Measurements from ENCODE around the gene SLC25A25.

SLC25A25 gene

DNA sequence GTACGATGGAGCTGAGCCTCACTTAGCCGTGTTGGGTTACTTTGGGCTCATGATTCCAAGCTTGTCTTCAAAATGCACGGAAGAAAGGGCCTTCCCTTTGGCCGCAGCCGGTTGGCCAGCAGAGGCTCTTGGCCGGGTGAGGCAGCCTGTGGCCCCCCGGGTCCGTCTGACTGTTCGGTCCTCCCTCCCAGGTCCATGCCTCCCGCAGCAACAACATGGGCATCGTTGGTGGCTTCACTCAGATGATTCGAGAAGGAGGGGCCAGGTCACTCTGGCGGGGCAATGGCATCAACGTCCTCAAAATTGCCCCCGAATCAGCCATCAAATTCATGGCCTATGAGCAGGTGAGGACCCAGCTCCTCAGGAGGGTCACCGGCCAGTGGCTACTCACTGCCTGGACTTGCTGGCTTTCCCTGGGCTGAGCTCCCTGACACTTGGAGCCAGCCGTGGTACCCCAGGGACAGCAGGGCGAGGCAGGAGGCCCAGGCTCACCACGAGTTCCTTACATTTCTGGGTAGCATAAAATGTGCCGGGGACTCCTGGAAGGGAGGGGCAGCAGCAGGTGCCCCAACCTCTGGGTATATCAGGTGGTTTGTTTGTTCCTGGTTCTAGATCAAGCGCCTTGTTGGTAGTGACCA, 37.6 kb downstream of the SLC25A25 start:
- no peak overlapping the region for H3K4ac ChIP-seq (ENCODE audit: low read depth, low read length)
- H3K36me3 ChIP-seq (ENCODE audit: control insufficient read depth, insufficient read depth, low read length), result peaks cover 8% of the 10 kb centered on the region
- no peak overlapping the region for H2BK5ac ChIP-seq (ENCODE audit: low read length)
- no peak overlapping the region for H2BK120ac ChIP-seq (ENCODE audit: low read depth, low read length)
- no peak overlapping the region for H4K8ac ChIP-seq (ENCODE audit: low read depth, low read length)
- H3K56ac ChIP-seq (ENCODE audit: low read length), result no peak overlapping the region
- no peaks in the 10 kb centered on the region for H3K27me3 ChIP-seq (ENCODE audit: insufficient read depth, low read length, poor library complexity)
- no peak overlapping the region for H3K27ac ChIP-seq (ENCODE audit: low read depth, low read length)
- no CpG with 5 or more reads among the region's 21 CpGs for WGBS (ENCODE audit: extremely low coverage, insufficient coverage, low lambda C conversion rate)
- no peak overlapping the region for H3K9ac ChIP-seq (ENCODE audit: low read length)
- DNase-seq, result no peak
- H3K79me1 ChIP-seq (ENCODE audit: low read length), result peaks cover 5% of the 10 kb centered on the region
- H3K4me3 ChIP-seq (ENCODE audit: low read length), result no peak overlapping the region
- H2AK5ac ChIP-seq (ENCODE audit: low read length), result no peak overlapping the region
- no peak overlapping the region for H3K4me2 ChIP-seq (ENCODE audit: low read length)
- H3K23ac ChIP-seq (ENCODE audit: low read length), result no peak overlapping the region
- H3K79me2 ChIP-seq (ENCODE audit: control insufficient read depth, insufficient read depth, low read length), result no peaks in the 10 kb centered on the region
- no peaks in the 10 kb centered on the region for H3K4me1 ChIP-seq (ENCODE audit: control insufficient read depth, low read depth, low read length)
- H2BK15ac ChIP-seq (replicated peaks; ENCODE audit: low read depth), result no peak overlapping the region
- H3K18ac ChIP-seq (ENCODE audit: low read length), result no peak overlapping the region
- no peak overlapping the region for H4K5ac ChIP-seq (ENCODE audit: low read length)

GRCh38 chr9:128106181-128106939, 38.3 kb downstream of the SLC25A25 start:
- Histone ChIP-seq H3K4me3 (ENCODE audit: low read length) (no peak overlapping the region), H2BK120ac (ENCODE audit: low read depth, low read length) (no peak overlapping the region), H3K79me2 (ENCODE audit: control insufficient read depth, insufficient read depth, low read length) (no peaks in the 10 kb centered on the region), H4K8ac (ENCODE audit: low read depth, low read length) (no peak overlapping the region), H2BK5ac (ENCODE audit: low read length) (no peak overlapping the region), H3K4me2 (ENCODE audit: low read length) (no peak overlapping the region), H3K9ac (ENCODE audit: low read length) (no peak overlapping the region), H3K56ac (ENCODE audit: low read length) (no peak overlapping the region), H2AK5ac (ENCODE audit: low read length) (no peak overlapping the region), H4K5ac (ENCODE audit: low read length) (no peak overlapping the region), H3K27me3 (ENCODE audit: insufficient read depth, low read length, poor library complexity) (no peaks in the 10 kb centered on the region), H3K36me3 (ENCODE audit: control insufficient read depth, insufficient read depth, low read length) (peaks cover 6% of the 10 kb centered on the region), H3K4ac (ENCODE audit: low read depth, low read length) (no peak overlapping the region), H3K23ac (ENCODE audit: low read length) (no peak overlapping the region), H3K18ac (ENCODE audit: low read length) (no peak overlapping the region), H3K4me1 (ENCODE audit: control insufficient read depth, low read depth, low read length) (no peaks in the 10 kb centered on the region), H2BK15ac (replicated peaks; ENCODE audit: low read depth) (no peak overlapping the region), H3K27ac (ENCODE audit: low read depth, low read length) (no peak overlapping the region), H3K79me1 (ENCODE audit: low read length) (no peaks in the 10 kb centered on the region)
- no peak for DNase-seq
- no CpG with 5 or more reads among the region's 23 CpGs for WGBS (ENCODE audit: extremely low coverage, insufficient coverage, low lambda C conversion rate)

- Histone ChIP-seq H3K4me3 (ENCODE audit: low read length) (no peak overlapping the region), H3K4ac (ENCODE audit: low read depth, low read length) (no peak overlapping the region), H2BK15ac (replicated peaks; ENCODE audit: low read depth) (no peak overlapping the region), H4K8ac (ENCODE audit: low read depth, low read length) (no peak overlapping the region), H3K27ac (ENCODE audit: low read depth, low read length) (no peak overlapping the region), H3K4me1 (ENCODE audit: control insufficient read depth, low read depth, low read length) (no peaks in the 10 kb centered on the region), H3K56ac (ENCODE audit: low read length) (no peak overlapping the region), H3K36me3 (ENCODE audit: control insufficient read depth, insufficient read depth, low read length) (peaks cover 6% of the 10 kb centered on the region), H4K5ac (ENCODE audit: low read length) (no peak overlapping the region), H3K79me1 (ENCODE audit: low read length) (no peaks in the 10 kb centered on the region), H2BK5ac (ENCODE audit: low read length) (no peak overlapping the region), H3K27me3 (ENCODE audit: insufficient read depth, low read length, poor library complexity) (no peaks in the 10 kb centered on the region), H2AK5ac (ENCODE audit: low read length) (no peak overlapping the region), H3K9ac (ENCODE audit: low read length) (no peak overlapping the region), H3K4me2 (ENCODE audit: low read length) (no peak overlapping the region), H3K79me2 (ENCODE audit: control insufficient read depth, insufficient read depth, low read length) (no peaks in the 10 kb centered on the region), H3K18ac (ENCODE audit: low read length) (no peak overlapping the region), H3K23ac (ENCODE audit: low read length) (no peak overlapping the region), H2BK120ac (ENCODE audit: low read depth, low read length) (no peak overlapping the region)
- DNase-seq, result no peak
- WGBS (ENCODE audit: extremely low coverage, insufficient coverage, low lambda C conversion rate), result no CpG with 5 or more reads among the region's 23 CpGs
These were observed 39.0 kb downstream of the SLC25A25 start for GRCh38 chr9:128106940-128107467.

DNA sequence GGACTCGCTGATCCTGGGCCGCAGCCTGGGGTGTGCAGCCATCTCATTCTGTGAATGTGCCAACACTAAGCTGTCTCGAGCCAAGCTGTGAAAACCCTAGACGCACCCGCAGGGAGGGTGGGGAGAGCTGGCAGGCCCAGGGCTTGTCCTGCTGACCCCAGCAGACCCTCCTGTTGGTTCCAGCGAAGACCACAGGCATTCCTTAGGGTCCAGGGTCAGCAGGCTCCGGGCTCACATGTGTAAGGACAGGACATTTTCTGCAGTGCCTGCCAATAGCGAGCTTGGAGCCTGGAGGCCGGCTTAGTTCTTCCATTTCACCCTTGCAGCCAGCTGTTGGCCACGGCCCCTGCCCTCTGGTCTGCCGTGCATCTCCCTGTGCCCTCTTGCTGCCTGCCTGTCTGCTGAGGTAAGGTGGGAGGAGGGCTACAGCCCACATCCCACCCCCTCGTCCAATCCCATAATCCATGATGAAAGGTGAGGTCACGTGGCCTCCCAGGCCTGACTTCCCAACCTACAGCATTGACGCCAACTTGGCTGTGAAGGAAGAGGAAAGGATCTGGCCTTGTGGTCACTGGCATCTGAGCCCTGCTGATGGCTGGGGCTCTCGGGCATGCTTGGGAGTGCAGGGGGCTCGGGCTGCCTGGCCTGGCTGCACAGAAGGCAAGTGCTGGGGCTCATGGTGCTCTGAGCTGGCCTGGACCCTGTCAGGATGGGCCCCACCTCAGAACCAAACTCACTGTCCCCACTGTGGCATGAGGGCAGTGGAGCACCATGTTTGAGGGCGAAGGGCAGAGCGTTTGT, 39.6 kb downstream of the SLC25A25 start:
- no peaks in the 10 kb centered on the region for H3K27me3 ChIP-seq (ENCODE audit: insufficient read depth, low read length, poor library complexity)
- H3K79me2 ChIP-seq (ENCODE audit: control insufficient read depth, insufficient read depth, low read length), result no peaks in the 10 kb centered on the region
- H3K4me2 ChIP-seq (ENCODE audit: low read length), result no peak overlapping the region
- H3K4me3 ChIP-seq (ENCODE audit: low read length), result no peak overlapping the region
- WGBS (ENCODE audit: extremely low coverage, insufficient coverage, low lambda C conversion rate), result no CpG with 5 or more reads among the region's 18 CpGs
- H4K5ac ChIP-seq (ENCODE audit: low read length), result no peak overlapping the region
- no peak overlapping the region for H3K4ac ChIP-seq (ENCODE audit: low read depth, low read length)
- H2AK5ac ChIP-seq (ENCODE audit: low read length), result no peak overlapping the region
- H3K79me1 ChIP-seq (ENCODE audit: low read length), result no peaks in the 10 kb centered on the region
- no peak overlapping the region for H2BK5ac ChIP-seq (ENCODE audit: low read length)
- no peak overlapping the region for H4K8ac ChIP-seq (ENCODE audit: low read depth, low read length)
- H2BK15ac ChIP-seq (replicated peaks; ENCODE audit: low read depth), result no peak overlapping the region
- H3K27ac ChIP-seq (ENCODE audit: low read depth, low read length), result no peak overlapping the region
- no peak overlapping the region for H3K9ac ChIP-seq (ENCODE audit: low read length)
- no peak overlapping the region for H3K18ac ChIP-seq (ENCODE audit: low read length)
- no peak overlapping the region for H2BK120ac ChIP-seq (ENCODE audit: low read depth, low read length)
- no peaks in the 10 kb centered on the region for H3K4me1 ChIP-seq (ENCODE audit: control insufficient read depth, low read depth, low read length)
- H3K56ac ChIP-seq (ENCODE audit: low read length), result no peak overlapping the region
- no peak for DNase-seq
- H3K36me3 ChIP-seq (ENCODE audit: control insufficient read depth, insufficient read depth, low read length), result peaks cover 6% of the 10 kb centered on the region
- no peak overlapping the region for H3K23ac ChIP-seq (ENCODE audit: low read length)

DNA sequence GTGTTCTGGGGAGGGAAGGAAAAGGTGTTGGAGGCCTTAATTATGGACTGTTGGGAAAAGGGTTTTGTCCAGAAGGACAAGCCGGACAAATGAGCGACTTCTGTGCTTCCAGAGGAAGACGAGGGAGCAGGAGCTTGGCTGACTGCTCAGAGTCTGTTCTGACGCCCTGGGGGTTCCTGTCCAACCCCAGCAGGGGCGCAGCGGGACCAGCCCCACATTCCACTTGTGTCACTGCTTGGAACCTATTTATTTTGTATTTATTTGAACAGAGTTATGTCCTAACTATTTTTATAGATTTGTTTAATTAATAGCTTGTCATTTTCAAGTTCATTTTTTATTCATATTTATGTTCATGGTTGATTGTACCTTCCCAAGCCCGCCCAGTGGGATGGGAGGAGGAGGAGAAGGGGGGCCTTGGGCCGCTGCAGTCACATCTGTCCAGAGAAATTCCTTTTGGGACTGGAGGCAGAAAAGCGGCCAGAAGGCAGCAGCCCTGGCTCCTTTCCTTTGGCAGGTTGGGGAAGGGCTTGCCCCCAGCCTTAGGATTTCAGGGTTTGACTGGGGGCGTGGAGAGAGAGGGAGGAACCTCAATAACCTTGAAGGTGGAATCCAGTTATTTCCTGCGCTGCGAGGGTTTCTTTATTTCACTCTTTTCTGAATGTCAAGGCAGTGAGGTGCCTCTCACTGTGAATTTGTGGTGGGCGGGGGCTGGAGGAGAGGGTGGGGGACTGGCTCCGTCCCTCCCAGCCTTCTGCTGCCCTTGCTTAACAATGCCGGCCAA, 40.4 kb downstream of the SLC25A25 start:
- no peak for DNase-seq
- H3K27ac ChIP-seq (ENCODE audit: low read depth, low read length), result no peak overlapping the region
- no peak overlapping the region for H3K4ac ChIP-seq (ENCODE audit: low read depth, low read length)
- no peak overlapping the region for H3K56ac ChIP-seq (ENCODE audit: low read length)
- no peak overlapping the region for H3K9ac ChIP-seq (ENCODE audit: low read length)
- no peak overlapping the region for H3K4me2 ChIP-seq (ENCODE audit: low read length)
- H2BK15ac ChIP-seq (replicated peaks; ENCODE audit: low read depth), result no peak overlapping the region
- no peak overlapping the region for H4K8ac ChIP-seq (ENCODE audit: low read depth, low read length)
- no peak overlapping the region for H3K18ac ChIP-seq (ENCODE audit: low read length)
- H3K79me2 ChIP-seq (ENCODE audit: control insufficient read depth, insufficient read depth, low read length), result no peaks in the 10 kb centered on the region
- no peak overlapping the region for H2AK5ac ChIP-seq (ENCODE audit: low read length)
- H3K23ac ChIP-seq (ENCODE audit: low read length), result no peak overlapping the region
- H2BK120ac ChIP-seq (ENCODE audit: low read depth, low read length), result no peak overlapping the region
- peaks cover 6% of the 10 kb centered on the region for H3K36me3 ChIP-seq (ENCODE audit: control insufficient read depth, insufficient read depth, low read length)
- H3K4me1 ChIP-seq (ENCODE audit: control insufficient read depth, low read depth, low read length), result no peaks in the 10 kb centered on the region
- no peaks in the 10 kb centered on the region for H3K79me1 ChIP-seq (ENCODE audit: low read length)
- H3K27me3 ChIP-seq (ENCODE audit: insufficient read depth, low read length, poor library complexity), result no peaks in the 10 kb centered on the region
- H3K4me3 ChIP-seq (ENCODE audit: low read length), result no peak overlapping the region
- H2BK5ac ChIP-seq (ENCODE audit: low read length), result no peak overlapping the region
- WGBS (ENCODE audit: extremely low coverage, insufficient coverage, low lambda C conversion rate), result no CpG with 5 or more reads among the region's 15 CpGs
- H4K5ac ChIP-seq (ENCODE audit: low read length), result no peak overlapping the region
